Upper lobe of left lung (tissue), 4 donors: ENCODE measurements around the gene YAP1.

Source experiments
- CTCF ChIP-seq, 6 experiments: fragments of 450-650 bp in 4 of 6; fragments of 200-600 bp in 2 of 6; sonication (generic) in 2 of 6; IDR thresholded peaks; one replicate each; pipeline ENCODE4 v1.5.1; 2016 to 2019; ENCODE audit warnings: antibody characterized with exemption in 6 of 6
- EP300 ChIP-seq, 4 donors: sonication (generic); formaldehyde crosslinking; IDR thresholded peaks; one replicate each; pipeline ENCODE4 v1.5.1; 2017; ENCODE audit warnings: antibody characterized with exemption in 4 of 4, control low read depth in 2 of 4
- POLR2A ChIP-seq, 4 donors: fragments of 450-650 bp; IDR thresholded peaks; one replicate each; pipeline ENCODE4 v1.5.1; 2016 to 2017; ENCODE audit warnings: antibody characterized with exemption in 4 of 4, mild to moderate bottlenecking in 2 of 4
- POLR2AphosphoS5 ChIP-seq, 2 donors: sonication (generic); formaldehyde crosslinking; IDR thresholded peaks; one replicate each; pipeline ENCODE4 v1.5.1; 2017; ENCODE audit warnings: antibody characterized with exemption in 2 of 2

GRCh38 chr11:102229510-102230123, 119.4 kb downstream of the YAP1 start:
- TF ChIP-seq POLR2AphosphoS5 (IDR thresholded peaks at IDR 0.05) (no peak), CTCF (IDR thresholded peaks at IDR 0.05) (no peak), POLR2A (IDR thresholded peaks at IDR 0.05) (no peak), EP300 (IDR thresholded peaks at IDR 0.05) (no peak)
